CD4-positive, alpha-beta memory T cell (primary cell): Measurements from ENCODE around the gene ZNF750. TPM values are rescaled to one million over a fixed set of nuclear protein-coding genes. Genes with fewer than 3 reads are reported as not detected.
A peak's percentile ranks its signal among the peaks of the same experiment; 100 is the strongest.

ENCODE experiments used
- CTCF ChIA-PET: fragments of 350-600 bp; sonication (Branson Sonifier 250); formaldehyde crosslinking; loops from one replicate; lab custom pipeline; 2021; ENCODE audit warnings: inconsistent platforms; ENCODE audit not compliant: partially characterized antibody; lab: Charles Lee
- POLR2A ChIA-PET: fragments of 350-600 bp; sonication (Branson Sonifier 250); formaldehyde crosslinking; loops from one replicate; lab custom pipeline; 2021; ENCODE audit not compliant: partially characterized antibody; lab: Charles Lee
- DNase-seq, 5 donors: peaks; one replicate each; pipeline versions ENCODE4 v3.0.0 to v3.0.0-alpha.2; 2020 to 2022; ENCODE audit warnings: mixed read lengths in 1 of 5
- H3K27ac ChIP-seq: one replicate; pipeline ENCODE4 v1.7.0; 2013; ENCODE audit warnings: low read depth, low read length
- H3K27me3 ChIP-seq: 2 replicates; pipeline ENCODE4 v1.7.0; 2013; ENCODE audit warnings: mild to moderate bottlenecking, low read length, moderate library complexity; ENCODE audit not compliant: insufficient read depth
- H3K36me3 ChIP-seq: 2 replicates; pipeline ENCODE4 v1.7.0; 2013; ENCODE audit warnings: mild to moderate bottlenecking, low read length, moderate library complexity; ENCODE audit not compliant: insufficient read depth
- H3K4me1 ChIP-seq: 2 replicates; pipeline ENCODE4 v1.7.0; 2013; ENCODE audit warnings: mild to moderate bottlenecking, low read length, moderate library complexity; ENCODE audit not compliant: insufficient read depth
- H3K4me3 ChIP-seq, 2 donors: one replicate each; pipeline ENCODE4 v1.7.0; 2013; ENCODE audit warnings: low read length in 2 of 2, mild to moderate bottlenecking in 1 of 2
- H3K9me3 ChIP-seq, 2 donors: one replicate each; pipeline ENCODE4 v1.7.0; 2013; ENCODE audit warnings: low read length in 2 of 2, control low read depth in 1 of 2; ENCODE audit not compliant: control insufficient read depth in 1 of 2
- H3K27ac Mint-ChIP-seq, 7 donors: one replicate each; pipeline ENCODE4 v1.8.0; 2020 to 2021; ENCODE audit warnings: mixed read lengths in 7 of 7, mild to moderate bottlenecking in 6 of 7, inconsistent platforms in 3 of 7, moderate library complexity in 3 of 7
- H3K27me3 Mint-ChIP-seq, 2 donors: one replicate each; pipeline ENCODE4 v1.8.0; 2020 to 2021; ENCODE audit warnings: mixed read lengths in 2 of 2
- H3K36me3 Mint-ChIP-seq, 2 donors: one replicate each; pipeline ENCODE4 v1.8.0; 2020 to 2021; ENCODE audit warnings: mixed read lengths in 2 of 2, inconsistent platforms in 1 of 2, mild to moderate bottlenecking in 1 of 2
- H3K4me1 Mint-ChIP-seq, 4 donors: one replicate each; pipeline ENCODE4 v1.8.0; 2020 to 2021; ENCODE audit warnings: mixed read lengths in 4 of 4, mild to moderate bottlenecking in 1 of 4
- H3K4me3 Mint-ChIP-seq, 8 donors: one replicate each; pipeline ENCODE4 v1.8.0; 2020 to 2021; ENCODE audit warnings: mixed read lengths in 8 of 8, mild to moderate bottlenecking in 7 of 8, moderate library complexity in 6 of 8, inconsistent platforms in 3 of 8
- H3K9me3 Mint-ChIP-seq, 8 donors: one replicate each; pipeline ENCODE4 v1.8.0; 2020 to 2021; ENCODE audit warnings: mixed read lengths in 8 of 8, mild to moderate bottlenecking in 5 of 8, inconsistent platforms in 3 of 8, moderate library complexity in 1 of 8
- intact Hi-C: fragments of 100-400 bp; cut with micrococcal nuclease; formaldehyde crosslinking; loops from one replicate; pipeline ENCODE4 v1.15.1; 2023
- polyA plus RNA-seq, 2 donors: library from polyadenylated mRNA; unstranded; fragments of 300-500 nt; fragmentation: Illumina TruSeq; gene quantifications; one replicate each; pipeline ENCODE4 v1.2.3, GENCODE V29; 2021
- total RNA-seq, 2 experiments: library from RNA; stranded (reverse); gene quantifications; one replicate each; pipeline ENCODE4 v1.2.3, GENCODE V29; 2021

Gene ZNF750
- total and polyA plus RNA-seq, 4 experiments from 2014 or later = not detected

- intact Hi-C loops = no loop called here
- POLR2A ChIA-PET = no interaction called here
- no peak overlapping the region for H3K4me3 Mint-ChIP-seq
Measured at GRCh38 chr17:82832881-82833475, 6.8 kb downstream of the ZNF750 start.

GRCh38 chr17:82832411-82832810 lies 7.4 kb downstream of the ZNF750 start:
- Histone ChIP-seq H3K36me3 (no peaks in the 10 kb centered on the region), H3K9me3 (no peaks in the 10 kb centered on the region), H3K27me3 (no peaks in the 10 kb centered on the region), H3K4me3 (no peak overlapping the region), H3K27ac (no peak overlapping the region), H3K4me1 (no peaks in the 10 kb centered on the region)
- DNase-seq = no peak
- Mint-ChIP-seq H3K4me3 (no peak overlapping the region), H3K9me3 (no peaks in the 10 kb centered on the region), H3K27me3 (no peaks in the 10 kb centered on the region), H3K27ac (no peak overlapping the region), H3K36me3 (peaks cover 15 to 23% of the 10 kb centered on the region in 2 donors), H3K4me1 (peaks cover 0 to 10% (median 4%) of the 10 kb centered on the region in 4 donors)
- POLR2A ChIA-PET = no interaction called here
- CTCF ChIA-PET = interaction anchor here (1.2 kb wide), 2 partner anchors 14 to 31 kb away, joined by 3 read pairs; no protein-coding TSS in a partner anchor
- intact Hi-C loops = no loop called here

More at GRCh38 chr17:82832881-82833475, 6.8 kb downstream of the ZNF750 start:
- Mint-ChIP-seq H3K27ac (no peak overlapping the region), H3K36me3 (peaks cover 15 to 18% of the 10 kb centered on the region in 2 donors), H3K27me3 (no peaks in the 10 kb centered on the region), H3K9me3 (no peaks in the 10 kb centered on the region), H3K4me1 (peaks cover 0 to 10% (median 4%) of the 10 kb centered on the region in 4 donors)
- no peaks in the 10 kb centered on the region for H3K27me3 ChIP-seq
- H3K36me3 ChIP-seq = no peaks in the 10 kb centered on the region
- CTCF ChIA-PET = interaction anchor here (1.2 kb wide), 1 partner anchor 15 kb away, joined by 3 read pairs; no protein-coding TSS in a partner anchor
- H3K27ac ChIP-seq = no peak overlapping the region
- no peak overlapping the region for H3K4me3 ChIP-seq
- no peaks in the 10 kb centered on the region for H3K4me1 ChIP-seq
- H3K9me3 ChIP-seq = no peaks in the 10 kb centered on the region
- no peak for DNase-seq

- H3K4me3 Mint-ChIP-seq = no peak overlapping the region
- no peak overlapping the region for H3K27ac ChIP-seq
- intact Hi-C loops = no loop called here
- no peaks in the 10 kb centered on the region for H3K4me1 ChIP-seq
- no peak for DNase-seq
- POLR2A ChIA-PET = no interaction called here
- no peaks in the 10 kb centered on the region for H3K27me3 Mint-ChIP-seq
- no peaks in the 10 kb centered on the region for H3K9me3 ChIP-seq
- CTCF ChIA-PET = interaction anchor here (1.2 kb wide), 2 partner anchors 14 to 32 kb away, joined by 3 read pairs; no protein-coding TSS in a partner anchor
- H3K27ac Mint-ChIP-seq = peak overlapping the region in 1 of 7 donors; percentile 13
- H3K36me3 Mint-ChIP-seq = peaks cover 15 to 24% of the 10 kb centered on the region in 2 donors
- H3K4me1 Mint-ChIP-seq = peaks cover 0 to 7% (median 4%) of the 10 kb centered on the region in 4 donors
- H3K36me3 ChIP-seq = no peaks in the 10 kb centered on the region
- no peak overlapping the region for H3K4me3 ChIP-seq
- H3K9me3 Mint-ChIP-seq = no peaks in the 10 kb centered on the region
- no peaks in the 10 kb centered on the region for H3K27me3 ChIP-seq
Measured at GRCh38 chr17:82831818-82832200, 8.0 kb downstream of the ZNF750 start.

GRCh38 chr17:82831041-82831817 lies 8.6 kb downstream of the ZNF750 start:
- H3K4me1 Mint-ChIP-seq = peaks cover 0 to 5% (median 4%) of the 10 kb centered on the region in 4 donors
- no peak for DNase-seq
- Histone ChIP-seq H3K36me3 (no peaks in the 10 kb centered on the region), H3K4me3 (no peak overlapping the region), H3K4me1 (no peaks in the 10 kb centered on the region), H3K27ac (no peak overlapping the region), H3K9me3 (no peaks in the 10 kb centered on the region), H3K27me3 (no peaks in the 10 kb centered on the region)
- POLR2A ChIA-PET = no interaction called here
- no peak overlapping the region for H3K4me3 Mint-ChIP-seq
- intact Hi-C loops = no loop called here
- H3K27me3 Mint-ChIP-seq = no peaks in the 10 kb centered on the region
- no peaks in the 10 kb centered on the region for H3K9me3 Mint-ChIP-seq
- peaks cover 15 to 24% of the 10 kb centered on the region in 2 donors for H3K36me3 Mint-ChIP-seq
- peak overlapping the region in 2 of 7 donors; percentile 13 to 75 for H3K27ac Mint-ChIP-seq
- CTCF ChIA-PET = interaction anchor here (1.2 kb wide), 1 partner anchor 33 kb away, joined by 3 read pairs; no protein-coding TSS in a partner anchor

GRCh38 chr17:82830249-82830661 lies 9.6 kb downstream of the ZNF750 start:
- intact Hi-C loops = no loop called here
- Mint-ChIP-seq H3K9me3 (no peaks in the 10 kb centered on the region), H3K4me3 (no peak overlapping the region), H3K4me1 (peaks cover 0 to 5% (median 4%) of the 10 kb centered on the region in 4 donors), H3K27ac (no peak overlapping the region), H3K36me3 (peaks cover 15 to 24% of the 10 kb centered on the region in 2 donors), H3K27me3 (no peaks in the 10 kb centered on the region)
- CTCF ChIA-PET = no interaction called here
- Histone ChIP-seq H3K4me3 (no peak overlapping the region), H3K36me3 (no peaks in the 10 kb centered on the region), H3K27ac (no peak overlapping the region), H3K4me1 (no peaks in the 10 kb centered on the region), H3K9me3 (no peaks in the 10 kb centered on the region), H3K27me3 (no peaks in the 10 kb centered on the region)
- POLR2A ChIA-PET = interaction anchor here (1.4 kb wide), 1 partner anchor 33 kb away, joined by 4 read pairs; no protein-coding TSS in a partner anchor
- no peak for DNase-seq

- Mint-ChIP-seq H3K27ac (no peak overlapping the region), H3K4me1 (peaks cover 0 to 5% (median 4%) of the 10 kb centered on the region in 4 donors), H3K9me3 (no peaks in the 10 kb centered on the region), H3K27me3 (no peaks in the 10 kb centered on the region), H3K4me3 (peak overlapping the region in 1 of 8 donors; percentile 21), H3K36me3 (peaks cover 18 to 24% of the 10 kb centered on the region in 2 donors)
- Histone ChIP-seq H3K27me3 (no peaks in the 10 kb centered on the region), H3K9me3 (no peaks in the 10 kb centered on the region), H3K4me3 (no peak overlapping the region), H3K27ac (no peak overlapping the region), H3K36me3 (no peaks in the 10 kb centered on the region), H3K4me1 (no peaks in the 10 kb centered on the region)
- DNase-seq = no peak
- POLR2A ChIA-PET = no interaction called here
- CTCF ChIA-PET = no interaction called here
- intact Hi-C loops = no loop called here
Measured at GRCh38 chr17:82828875-82829487, 10.8 kb downstream of the ZNF750 start.

- POLR2A ChIA-PET = no interaction called here
- H3K27me3 ChIP-seq = no peaks in the 10 kb centered on the region
- Mint-ChIP-seq H3K27me3 (no peaks in the 10 kb centered on the region), H3K9me3 (no peaks in the 10 kb centered on the region), H3K4me3 (no peak overlapping the region), H3K27ac (peak overlapping the region in 2 of 7 donors; percentile 18 to 42), H3K4me1 (peaks cover 0 to 9% (median 5%) of the 10 kb centered on the region in 4 donors), H3K36me3 (peaks cover 22 to 32% of the 10 kb centered on the region in 2 donors)
- no peaks in the 10 kb centered on the region for H3K4me1 ChIP-seq
- H3K9me3 ChIP-seq = no peaks in the 10 kb centered on the region
- intact Hi-C loops = no loop called here
- CTCF ChIA-PET = no interaction called here
- DNase-seq = no peak
- no peak overlapping the region for H3K4me3 ChIP-seq
- no peak overlapping the region for H3K27ac ChIP-seq
- no peaks in the 10 kb centered on the region for H3K36me3 ChIP-seq
Measured at GRCh38 chr17:82826956-82827355, 12.9 kb downstream of the ZNF750 start.
